HepG2 (cell line): ENCODE data around the gene SAMD9. TPM values are rescaled to one million over a fixed set of nuclear protein-coding genes. Genes with fewer than 3 reads are reported as not detected.

Experiments used
- ATAC-seq: fragments of 200-7000 bp; cut with Tn5 transposase; 3 replicates; pipeline ENCODE4 v1.9.1; 2020; ENCODE audit warnings: mild to moderate bottlenecking, moderate library complexity
- BruUV-seq: library from RNA; stranded (reverse); fragments of 400-500 nt; replicated peaks from 2 replicates; lab custom pipeline; 2021; lab: Mats Ljungman, UMichigan
- CTCF ChIA-PET: fragments of 300-600 bp; formaldehyde crosslinking; extraction: SDS; loops from one replicate; lab custom pipeline; 2021; ENCODE audit warnings: low total read pairs, inconsistent platforms, low intra/inter-chr PET ratio; lab: Yijun Ruan, JAX
- POLR2A ChIA-PET: fragments of 350-600 bp; sonication (Branson Sonifier 250); formaldehyde crosslinking; loops from one replicate; lab custom pipeline; 2020; ENCODE audit warnings: antibody characterized with exemption, inconsistent platforms; lab: Yijun Ruan, JAX
- DNase-seq: peaks from one replicate; pipeline ENCODE4 v3.0.0-alpha.2; 2015; ENCODE audit warnings: low spot score
- FAIRE-seq: peaks from 3 replicates; lab custom pipeline; 2011; peaks lifted over from hg19 to GRCh38; lab: Jason Lieb, UNC
- H2AFZ ChIP-seq: one replicate; pipeline ENCODE4 v1.6.1; 2011; ENCODE audit warnings: low read length, inconsistent platforms
- H3K27ac ChIP-seq: fragments of 300-600 bp; 3 replicates; pipeline ENCODE4 v1.8.0; 2011; ENCODE audit warnings: mixed run types, mild to moderate bottlenecking, mixed read lengths, low read length, inconsistent platforms; ENCODE audit not compliant: insufficient read depth; ENCODE audit errors: extremely low read length
- H3K27me3 ChIP-seq, 2 experiments: fragments of 200-600 bp in 1 of 2; 2 replicates in 1 of 2; 3 replicates in 1 of 2; pipeline versions ENCODE4 v1.6.0 to v1.8.0; 2011; ENCODE audit warnings: low read length in 2 of 2, mild to moderate bottlenecking in 2 of 2, moderate library complexity in 2 of 2, inconsistent platforms in 1 of 2; ENCODE audit not compliant: insufficient read depth in 2 of 2, control insufficient read depth in 1 of 2
- H3K36me3 ChIP-seq, 2 experiments: fragments of 200-600 bp in 1 of 2; replicated peaks in 1 of 2; 2 replicates in 1 of 2; 3 replicates in 1 of 2; pipeline versions ENCODE4 v1.5.1 to v1.8.0; 2011; ENCODE audit warnings: low read length in 2 of 2, inconsistent platforms in 1 of 2; ENCODE audit not compliant: insufficient read depth in 2 of 2, control insufficient read depth in 1 of 2
- H3K4me1 ChIP-seq: 2 replicates; pipeline ENCODE4 v1.5.1; 2012; ENCODE audit warnings: low read length, inconsistent platforms; ENCODE audit not compliant: insufficient read depth
- H3K4me2 ChIP-seq: 2 replicates; pipeline ENCODE4 v1.6.0; 2011; ENCODE audit warnings: low read depth, low read length, inconsistent platforms
- H3K4me3 ChIP-seq, 3 experiments: fragments of 200-600 bp in 1 of 3; sonication (generic), shearing (Covaris generic) in 1 of 3; replicated peaks in 1 of 3; 2 replicates each; pipeline ENCODE4 v1.5.1; 2011 to 2016; ENCODE audit warnings: low read length in 3 of 3, inconsistent platforms in 2 of 3, low read depth in 2 of 3, mild to moderate bottlenecking in 2 of 3, control low read depth in 1 of 3, mixed read lengths in 1 of 3; ENCODE audit not compliant: insufficient read depth in 1 of 3
- H3K79me2 ChIP-seq: one replicate; pipeline ENCODE4 v1.6.1; 2011; ENCODE audit warnings: low read length, inconsistent platforms; ENCODE audit not compliant: insufficient read depth
- H3K9ac ChIP-seq: 2 replicates; pipeline ENCODE4 v1.6.0; 2011; ENCODE audit warnings: mild to moderate bottlenecking, low read depth, low read length, inconsistent platforms; ENCODE audit not compliant: insufficient read depth
- H3K9me3 ChIP-seq: 2 replicates; pipeline ENCODE4 v1.5.1; 2012; ENCODE audit warnings: mild to moderate bottlenecking, low read length
- H4K20me1 ChIP-seq: 2 replicates; pipeline ENCODE4 v1.6.0; 2011; ENCODE audit warnings: inconsistent platforms, mild to moderate bottlenecking, low read length, moderate library complexity; ENCODE audit not compliant: insufficient read depth
- EEA1 ChIP-seq: sonication (generic); formaldehyde crosslinking; IDR thresholded peaks from 2 replicates; pipeline ENCODE4 v1.5.1; 2020; ENCODE audit warnings: mild to moderate bottlenecking, missing genetic modification reagents, borderline replicate concordance
- HMG20A ChIP-seq: IDR thresholded peaks from 2 replicates; pipeline ENCODE4 v1.6.1; 2016; ENCODE audit warnings: borderline replicate concordance
- IRX3 ChIP-seq: sonication (generic); formaldehyde crosslinking; IDR thresholded peaks from 2 replicates; pipeline ENCODE4 v1.8.1; 2023; ENCODE audit warnings: mild to moderate bottlenecking, low read depth, missing genetic modification reagents, borderline replicate concordance
- KDM2A ChIP-seq: sonication (generic); formaldehyde crosslinking; IDR thresholded peaks from 2 replicates; pipeline ENCODE4 v1.4.0; 2020; ENCODE audit warnings: low read depth, missing genetic modification reagents, borderline replicate concordance
- NFE2L2 ChIP-seq: fragments of 150-350 bp; IDR thresholded peaks from 2 replicates; pipeline ENCODE4 v1.6.1; 2014; ENCODE audit warnings: low read length
- ZFP1 ChIP-seq: IDR thresholded peaks from 2 replicates; pipeline ENCODE4 v1.6.1; 2016
- ZFYVE20 ChIP-seq: sonication (generic); formaldehyde crosslinking; IDR thresholded peaks from 2 replicates; pipeline ENCODE4 v1.8.0; 2023; ENCODE audit warnings: low read depth, mild to moderate bottlenecking, moderate library complexity, missing genetic modification reagents, borderline replicate concordance
- ZNF230 ChIP-seq: sonication (generic); formaldehyde crosslinking; IDR thresholded peaks from 2 replicates; pipeline ENCODE4 v1.4.0; 2020; ENCODE audit warnings: mild to moderate bottlenecking, missing genetic modification reagents
- ZNF430 ChIP-seq: sonication (generic); formaldehyde crosslinking; IDR thresholded peaks from 2 replicates; pipeline ENCODE4 v1.9.0; 2021; ENCODE audit warnings: mild to moderate bottlenecking, missing genetic modification reagents
- WGBS: methylation state at CpG from one replicate; pipeline ENCODE4 v1.1.6; 2017; ENCODE audit warnings: low lambda C conversion rate; 5-methylcytosine and 5-hydroxymethylcytosine counted together
- in situ Hi-C: cut with HindIII; loops from 2 replicates; pipeline ENCODE4 v1.10.0; 2017; ENCODE audit warnings: low pct_unique_long_range_greater_than_20kb; ENCODE audit not compliant: extremely low pct_ligation_motif_present
- intact Hi-C: fragments of 100-400 bp; cut with micrococcal nuclease; formaldehyde crosslinking; loops from one replicate; pipeline ENCODE4 v1.10.0; 2022; ENCODE audit not compliant: unreplicated experiment
- polyA plus RNA-seq, 8 experiments: library from polyadenylated mRNA; depleted of rRNA in 3 of 8; stranded (reverse) in 7 of 8; unstranded in 1 of 8; fragments of >200 nt; fragmentation: Illumina TruSeq in 4 of 8; extraction: Trizol in 4 of 8; gene quantifications; 2 replicates each; pipeline versions ENCODE4 v1.2.1 to v1.2.3, GENCODE V29; 2011 to 2016; ENCODE audit warnings: low read depth in 4 of 8, missing spikeins in 1 of 8, mixed read lengths in 1 of 8; ENCODE audit not compliant: insufficient read depth in 1 of 8
- total RNA-seq, 5 experiments: library from RNA; depleted of rRNA; stranded (reverse); fragments of >200 nt; fragmentation: Illumina TruSeq; extraction: Trizol; gene quantifications; 2 replicates each; pipeline ENCODE4 v1.2.3, GENCODE V29; 2016; ENCODE audit warnings: low read depth in 1 of 5
- TF ChIP-seq, protein P1 (sequence below): sonication (generic); formaldehyde crosslinking; IDR thresholded peaks from 2 replicates; pipeline ENCODE4 v1.4.0; 2020; ENCODE audit warnings: missing genetic modification reagents
- TF ChIP-seq, protein P2 (sequence below): IDR thresholded peaks from 2 replicates; pipeline ENCODE4 v1.6.1; 2016; ENCODE audit warnings: missing compliant biosample characterization, missing genetic modification reagents, borderline replicate concordance
- TF ChIP-seq, protein P3 (sequence below): sonication (generic); formaldehyde crosslinking; IDR thresholded peaks from 2 replicates; pipeline ENCODE4 v1.4.0; 2020; ENCODE audit warnings: mild to moderate bottlenecking, missing genetic modification reagents
- TF ChIP-seq, protein P4 (sequence below): sonication (generic); formaldehyde crosslinking; IDR thresholded peaks from 2 replicates; pipeline ENCODE4 v1.8.0; 2022; ENCODE audit warnings: missing genetic modification reagents, mild to moderate bottlenecking, borderline replicate concordance

The SAMD9 gene
- total and polyA plus RNA-seq, 2 of the 13 experiments (the other 11 are each of a cell fraction or from before 2014, with no cell fraction given): 0.08 to 1.5 TPM

DNA sequence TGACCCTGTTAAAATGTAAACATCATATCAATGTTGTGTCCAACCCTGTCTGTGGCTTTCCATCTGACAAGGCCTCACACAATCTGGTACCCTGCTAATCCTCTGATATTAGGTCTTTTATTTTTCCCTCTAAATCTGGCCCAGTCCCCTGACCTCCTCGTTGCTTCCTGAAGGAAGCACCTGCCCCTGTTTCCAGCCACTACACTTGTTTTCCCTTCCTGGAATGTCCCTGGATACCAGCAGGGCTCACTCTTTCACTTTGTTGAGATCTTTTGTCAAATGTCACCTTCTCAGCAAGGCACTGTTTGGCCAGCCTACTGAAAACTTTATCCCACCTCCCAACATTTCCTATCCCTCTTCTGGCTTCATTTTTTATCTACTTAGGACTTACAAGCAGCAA, 28.3 kb upstream of the SAMD9 start (continued):
- TF ChIP-seq, protein P1, sequence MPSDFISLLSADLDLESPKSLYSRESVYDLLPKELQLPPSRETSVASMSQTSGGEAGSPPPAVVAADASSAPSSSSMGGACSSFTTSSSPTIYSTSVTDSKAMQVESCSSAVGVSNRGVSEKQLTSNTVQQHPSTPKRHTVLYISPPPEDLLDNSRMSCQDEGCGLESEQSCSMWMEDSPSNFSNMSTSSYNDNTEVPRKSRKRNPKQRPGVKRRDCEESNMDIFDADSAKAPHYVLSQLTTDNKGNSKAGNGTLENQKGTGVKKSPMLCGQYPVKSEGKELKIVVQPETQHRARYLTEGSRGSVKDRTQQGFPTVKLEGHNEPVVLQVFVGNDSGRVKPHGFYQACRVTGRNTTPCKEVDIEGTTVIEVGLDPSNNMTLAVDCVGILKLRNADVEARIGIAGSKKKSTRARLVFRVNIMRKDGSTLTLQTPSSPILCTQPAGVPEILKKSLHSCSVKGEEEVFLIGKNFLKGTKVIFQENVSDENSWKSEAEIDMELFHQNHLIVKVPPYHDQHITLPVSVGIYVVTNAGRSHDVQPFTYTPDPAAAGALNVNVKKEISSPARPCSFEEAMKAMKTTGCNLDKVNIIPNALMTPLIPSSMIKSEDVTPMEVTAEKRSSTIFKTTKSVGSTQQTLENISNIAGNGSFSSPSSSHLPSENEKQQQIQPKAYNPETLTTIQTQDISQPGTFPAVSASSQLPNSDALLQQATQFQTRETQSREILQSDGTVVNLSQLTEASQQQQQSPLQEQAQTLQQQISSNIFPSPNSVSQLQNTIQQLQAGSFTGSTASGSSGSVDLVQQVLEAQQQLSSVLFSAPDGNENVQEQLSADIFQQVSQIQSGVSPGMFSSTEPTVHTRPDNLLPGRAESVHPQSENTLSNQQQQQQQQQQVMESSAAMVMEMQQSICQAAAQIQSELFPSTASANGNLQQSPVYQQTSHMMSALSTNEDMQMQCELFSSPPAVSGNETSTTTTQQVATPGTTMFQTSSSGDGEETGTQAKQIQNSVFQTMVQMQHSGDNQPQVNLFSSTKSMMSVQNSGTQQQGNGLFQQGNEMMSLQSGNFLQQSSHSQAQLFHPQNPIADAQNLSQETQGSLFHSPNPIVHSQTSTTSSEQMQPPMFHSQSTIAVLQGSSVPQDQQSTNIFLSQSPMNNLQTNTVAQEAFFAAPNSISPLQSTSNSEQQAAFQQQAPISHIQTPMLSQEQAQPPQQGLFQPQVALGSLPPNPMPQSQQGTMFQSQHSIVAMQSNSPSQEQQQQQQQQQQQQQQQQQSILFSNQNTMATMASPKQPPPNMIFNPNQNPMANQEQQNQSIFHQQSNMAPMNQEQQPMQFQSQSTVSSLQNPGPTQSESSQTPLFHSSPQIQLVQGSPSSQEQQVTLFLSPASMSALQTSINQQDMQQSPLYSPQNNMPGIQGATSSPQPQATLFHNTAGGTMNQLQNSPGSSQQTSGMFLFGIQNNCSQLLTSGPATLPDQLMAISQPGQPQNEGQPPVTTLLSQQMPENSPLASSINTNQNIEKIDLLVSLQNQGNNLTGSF (CRISPR knock-in tag): no peak
- TF ChIP-seq, protein P2, sequence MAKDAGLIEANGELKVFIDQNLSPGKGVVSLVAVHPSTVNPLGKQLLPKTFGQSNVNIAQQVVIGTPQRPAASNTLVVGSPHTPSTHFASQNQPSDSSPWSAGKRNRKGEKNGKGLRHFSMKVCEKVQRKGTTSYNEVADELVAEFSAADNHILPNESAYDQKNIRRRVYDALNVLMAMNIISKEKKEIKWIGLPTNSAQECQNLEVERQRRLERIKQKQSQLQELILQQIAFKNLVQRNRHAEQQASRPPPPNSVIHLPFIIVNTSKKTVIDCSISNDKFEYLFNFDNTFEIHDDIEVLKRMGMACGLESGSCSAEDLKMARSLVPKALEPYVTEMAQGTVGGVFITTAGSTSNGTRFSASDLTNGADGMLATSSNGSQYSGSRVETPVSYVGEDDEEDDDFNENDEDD (CRISPR knock-in tag): no peak

DNA sequence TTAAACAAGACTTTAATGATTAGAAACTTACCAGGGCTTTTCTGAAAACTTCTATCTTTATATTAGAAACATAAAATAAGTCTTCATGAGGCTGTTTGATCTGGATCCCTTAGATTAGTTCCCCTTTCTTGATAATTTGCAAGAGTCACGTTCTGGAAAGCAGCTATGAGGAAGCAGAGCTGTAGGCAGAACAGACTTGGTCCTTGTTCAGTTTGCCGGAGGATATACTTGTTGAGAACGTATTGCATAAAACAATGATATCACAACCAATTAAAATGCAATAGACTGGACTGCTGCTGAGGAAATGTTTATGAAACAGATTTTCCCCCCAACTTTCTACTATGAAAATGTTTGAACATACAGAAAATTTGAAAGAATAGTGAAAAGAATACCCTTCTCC, 27.6 kb upstream of the SAMD9 start:
- in situ Hi-C loops: no loop called here
- DNase-seq (no peak), ATAC-seq (no peak), FAIRE-seq (no peak)
- H2AFZ ChIP-seq: no peak overlapping the region
- H3K9me3 ChIP-seq: no peaks in the 10 kb centered on the region
- no peak overlapping the region for H3K27ac ChIP-seq
- no peak overlapping the region for H3K4me3 ChIP-seq
- BruUV-seq: no TSS peak
- H3K27me3 ChIP-seq: peaks cover 2 to 3% of the 10 kb centered on the region in 2 experiments; a peak in 2 of 5 replicates
- POLR2A ChIA-PET: no interaction called here
- no peaks in the 10 kb centered on the region for H3K36me3 ChIP-seq
- no peak overlapping the region for H3K4me2 ChIP-seq
- no peak overlapping the region for H3K9ac ChIP-seq
- CTCF ChIA-PET: no interaction called here
- WGBS: 35% methylated on average over 3 of the region's 3 CpGs
- intact Hi-C loops: no loop called here
- no peaks in the 10 kb centered on the region for H3K79me2 ChIP-seq
- H4K20me1 ChIP-seq: no peaks in the 10 kb centered on the region
- H3K4me1 ChIP-seq: no peaks in the 10 kb centered on the region
- no peak for TF ChIP-seq ZNF230 (CRISPR knock-in tag)
- no peak for TF ChIP-seq KDM2A (CRISPR knock-in tag)
- TF ChIP-seq, protein P3, sequence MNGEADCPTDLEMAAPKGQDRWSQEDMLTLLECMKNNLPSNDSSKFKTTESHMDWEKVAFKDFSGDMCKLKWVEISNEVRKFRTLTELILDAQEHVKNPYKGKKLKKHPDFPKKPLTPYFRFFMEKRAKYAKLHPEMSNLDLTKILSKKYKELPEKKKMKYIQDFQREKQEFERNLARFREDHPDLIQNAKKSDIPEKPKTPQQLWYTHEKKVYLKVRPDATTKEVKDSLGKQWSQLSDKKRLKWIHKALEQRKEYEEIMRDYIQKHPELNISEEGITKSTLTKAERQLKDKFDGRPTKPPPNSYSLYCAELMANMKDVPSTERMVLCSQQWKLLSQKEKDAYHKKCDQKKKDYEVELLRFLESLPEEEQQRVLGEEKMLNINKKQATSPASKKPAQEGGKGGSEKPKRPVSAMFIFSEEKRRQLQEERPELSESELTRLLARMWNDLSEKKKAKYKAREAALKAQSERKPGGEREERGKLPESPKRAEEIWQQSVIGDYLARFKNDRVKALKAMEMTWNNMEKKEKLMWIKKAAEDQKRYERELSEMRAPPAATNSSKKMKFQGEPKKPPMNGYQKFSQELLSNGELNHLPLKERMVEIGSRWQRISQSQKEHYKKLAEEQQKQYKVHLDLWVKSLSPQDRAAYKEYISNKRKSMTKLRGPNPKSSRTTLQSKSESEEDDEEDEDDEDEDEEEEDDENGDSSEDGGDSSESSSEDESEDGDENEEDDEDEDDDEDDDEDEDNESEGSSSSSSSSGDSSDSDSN (CRISPR knock-in tag): no peak
- no peak for TF ChIP-seq ZNF430 (CRISPR knock-in tag)
- no peak for TF ChIP-seq IRX3 (CRISPR knock-in tag)
- no peak for TF ChIP-seq ZFP1 (CRISPR knock-in tag)
- TF ChIP-seq NFE2L2: no peak
- TF ChIP-seq, protein P4, sequence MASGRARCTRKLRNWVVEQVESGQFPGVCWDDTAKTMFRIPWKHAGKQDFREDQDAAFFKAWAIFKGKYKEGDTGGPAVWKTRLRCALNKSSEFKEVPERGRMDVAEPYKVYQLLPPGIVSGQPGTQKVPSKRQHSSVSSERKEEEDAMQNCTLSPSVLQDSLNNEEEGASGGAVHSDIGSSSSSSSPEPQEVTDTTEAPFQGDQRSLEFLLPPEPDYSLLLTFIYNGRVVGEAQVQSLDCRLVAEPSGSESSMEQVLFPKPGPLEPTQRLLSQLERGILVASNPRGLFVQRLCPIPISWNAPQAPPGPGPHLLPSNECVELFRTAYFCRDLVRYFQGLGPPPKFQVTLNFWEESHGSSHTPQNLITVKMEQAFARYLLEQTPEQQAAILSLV (CRISPR knock-in tag): no peak
- TF ChIP-seq EEA1 (CRISPR knock-in tag): no peak
- TF ChIP-seq ZFYVE20 (CRISPR knock-in tag): no peak
- no peak for TF ChIP-seq HMG20A (CRISPR knock-in tag)
